Thyroid gland (tissue), 4 donors: Measurements from ENCODE around the gene ADCY7.

Source experiments
- CTCF ChIP-seq, 6 experiments: fragments of 200-600 bp in 3 of 6; fragments of 450-650 bp in 3 of 6; sonication (generic) in 3 of 6; IDR thresholded peaks; one replicate each; pipeline ENCODE4 v1.5.1; 2016 to 2019; ENCODE audit warnings: antibody characterized with exemption in 6 of 6, mild to moderate bottlenecking in 2 of 6, inconsistent platforms in 1 of 6, moderate library complexity in 1 of 6
- POLR2A ChIP-seq, 2 donors: fragments of 450-650 bp; IDR thresholded peaks; one replicate each; pipeline ENCODE4 v1.6.1; 2017; ENCODE audit warnings: antibody characterized with exemption in 2 of 2, mild to moderate bottlenecking in 2 of 2, moderate library complexity in 1 of 2

GRCh38 chr16:50272111-50272571 is 5.8 kb downstream of the ADCY7 start:
- TF ChIP-seq CTCF (IDR thresholded peaks at IDR 0.05), result no peak
- no peak for TF ChIP-seq POLR2A (IDR thresholded peaks at IDR 0.05)
